ENCODE measurements around the gene PALLD. TPM values are rescaled to one million over a fixed set of nuclear protein-coding genes. Genes with fewer than 3 reads are reported as not detected.

PALLD gene
- total and polyA plus RNA-seq, 12 donors, result 169 to 1,537 (median 667) TPM

DNA sequence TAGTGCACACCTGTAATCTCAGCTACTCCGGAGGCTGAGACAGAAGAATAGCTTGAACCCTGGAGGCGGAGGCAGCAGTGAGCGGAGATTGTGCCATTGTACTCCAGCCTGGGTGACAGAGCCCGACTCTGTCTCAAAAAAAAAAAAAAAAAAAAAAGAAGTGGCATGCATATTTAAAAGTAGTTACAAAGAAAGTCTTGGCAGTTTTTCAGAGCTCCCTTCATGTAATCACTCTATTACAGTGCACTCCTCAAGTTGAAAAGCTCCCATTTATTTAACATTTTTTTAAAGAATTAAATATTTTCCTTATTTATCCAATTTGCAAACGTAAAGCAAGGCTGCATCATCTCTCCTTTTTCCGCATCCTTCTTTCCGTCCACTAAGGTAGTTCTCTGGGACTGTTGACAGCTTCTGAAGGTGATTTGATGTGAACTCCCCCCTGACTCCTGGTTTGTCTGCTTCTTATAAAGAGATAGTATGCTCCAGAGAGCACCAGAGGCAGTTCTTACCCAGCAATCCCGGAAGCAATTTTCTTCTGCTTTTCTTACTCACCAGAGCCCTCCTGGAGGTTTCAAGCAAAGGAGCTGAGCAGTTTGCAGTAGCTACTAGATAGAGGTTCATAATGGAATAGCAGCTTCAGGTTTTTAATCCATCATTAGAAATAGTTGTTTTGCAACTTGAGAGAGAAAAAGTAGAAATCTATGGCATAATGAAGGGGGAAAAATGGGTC is 151.0 kb downstream of the PALLD start:
- H3K4me3 ChIP-seq, result no peak overlapping the region
- H3K27ac ChIP-seq, result peak overlapping the region in 2 of 10 donors; percentile 18 to 20
- H3K27me3 ChIP-seq, result no peaks in the 10 kb centered on the region
- TF ChIP-seq, protein P1, sequence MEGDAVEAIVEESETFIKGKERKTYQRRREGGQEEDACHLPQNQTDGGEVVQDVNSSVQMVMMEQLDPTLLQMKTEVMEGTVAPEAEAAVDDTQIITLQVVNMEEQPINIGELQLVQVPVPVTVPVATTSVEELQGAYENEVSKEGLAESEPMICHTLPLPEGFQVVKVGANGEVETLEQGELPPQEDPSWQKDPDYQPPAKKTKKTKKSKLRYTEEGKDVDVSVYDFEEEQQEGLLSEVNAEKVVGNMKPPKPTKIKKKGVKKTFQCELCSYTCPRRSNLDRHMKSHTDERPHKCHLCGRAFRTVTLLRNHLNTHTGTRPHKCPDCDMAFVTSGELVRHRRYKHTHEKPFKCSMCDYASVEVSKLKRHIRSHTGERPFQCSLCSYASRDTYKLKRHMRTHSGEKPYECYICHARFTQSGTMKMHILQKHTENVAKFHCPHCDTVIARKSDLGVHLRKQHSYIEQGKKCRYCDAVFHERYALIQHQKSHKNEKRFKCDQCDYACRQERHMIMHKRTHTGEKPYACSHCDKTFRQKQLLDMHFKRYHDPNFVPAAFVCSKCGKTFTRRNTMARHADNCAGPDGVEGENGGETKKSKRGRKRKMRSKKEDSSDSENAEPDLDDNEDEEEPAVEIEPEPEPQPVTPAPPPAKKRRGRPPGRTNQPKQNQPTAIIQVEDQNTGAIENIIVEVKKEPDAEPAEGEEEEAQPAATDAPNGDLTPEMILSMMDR (IDR thresholded peaks at IDR 0.05), result no peak
- ATAC-seq (peak in 1 of 8 donors; percentile 12), DNase-seq (no peak)
- H3K9me3 ChIP-seq, result no peaks in the 10 kb centered on the region
- intact Hi-C loops (cut with DNase I), result no loop called here
- H3K36me3 ChIP-seq, result no peaks in the 10 kb centered on the region
- peaks cover 5 to 78% (median 40%) of the 10 kb centered on the region in 9 donors for H3K4me1 ChIP-seq
- 71% methylated on average over 8 of the region's 8 CpGs for WGBS, 2 donors

DNA sequence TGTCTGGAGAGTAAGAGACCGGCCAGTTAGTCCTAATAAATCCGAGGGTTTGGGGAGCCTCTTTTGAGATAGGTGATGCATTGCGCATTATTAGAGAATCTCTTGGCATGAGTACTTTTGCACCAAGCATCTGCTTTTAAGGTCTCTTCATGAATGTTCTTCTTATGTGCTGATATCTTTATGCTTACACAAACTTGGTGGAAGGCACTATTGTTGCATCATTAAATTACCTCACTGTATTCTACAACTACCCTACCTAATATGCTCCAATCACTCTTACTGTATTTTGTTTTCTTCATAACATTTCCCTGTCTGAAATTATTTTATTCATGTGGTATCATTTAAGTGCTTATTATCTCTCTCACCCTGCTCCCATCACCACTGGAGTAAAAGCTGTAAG is 151.6 kb downstream of the PALLD start:
- Histone ChIP-seq H3K9me3 (no peaks in the 10 kb centered on the region), H3K27ac (no peak overlapping the region), H3K36me3 (no peaks in the 10 kb centered on the region), H3K4me1 (peaks cover 3 to 71% (median 33%) of the 10 kb centered on the region in 9 donors), H3K27me3 (no peaks in the 10 kb centered on the region), H3K4me3 (no peak overlapping the region)
- ATAC-seq (no peak), DNase-seq (no peak)
- 52 to 77% methylated on average over 3 of the region's 3 CpGs for WGBS, 2 donors
- TF ChIP-seq, protein P1 (IDR thresholded peaks at IDR 0.05), result no peak
- intact Hi-C loops (cut with DNase I), result no loop called here

- Histone ChIP-seq H3K4me3 (no peak overlapping the region), H3K9me3 (no peaks in the 10 kb centered on the region), H3K4me1 (peaks cover 0 to 67% (median 29%) of the 10 kb centered on the region in 9 donors), H3K36me3 (no peaks in the 10 kb centered on the region), H3K27me3 (no peaks in the 10 kb centered on the region), H3K27ac (no peak overlapping the region)
- 36 to 44% methylated on average over 3 of the region's 3 CpGs for WGBS, 2 donors
- intact Hi-C loops (cut with DNase I), result no loop called here
- DNase-seq, result no peak
- ATAC-seq, result no peak
- TF ChIP-seq, protein P1 (IDR thresholded peaks at IDR 0.05), result no peak
Measured at GRCh38 chr4:168648929-168649328, 152.1 kb downstream of the PALLD start.

DNA sequence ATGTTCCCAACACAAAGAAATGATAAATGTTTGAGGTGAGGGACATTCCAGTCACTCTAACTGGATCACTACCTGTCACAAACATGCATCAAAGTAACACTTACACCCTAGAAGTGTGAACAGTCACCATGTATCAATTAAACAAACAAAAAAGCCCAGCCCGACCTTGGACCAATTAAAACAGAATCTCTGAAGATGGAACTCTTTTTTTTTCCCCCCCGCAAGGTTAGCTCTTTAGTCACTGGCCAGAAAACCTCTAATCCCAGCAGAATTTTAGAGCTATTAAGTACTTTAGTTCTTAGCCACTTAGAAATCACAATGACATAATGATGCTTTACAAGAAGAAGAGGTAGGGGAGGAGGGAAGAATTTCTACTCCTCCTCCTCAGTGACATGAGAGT is 154.5 kb downstream of the PALLD start:
- intact Hi-C loops (cut with DNase I), result no loop called here
- no peak for ATAC-seq
- 42 to 69% methylated on average over 2 of the region's 2 CpGs for WGBS, 2 donors

More for the DNA sequence above, 154.5 kb downstream of the PALLD start:
- no peaks in the 10 kb centered on the region for H3K27me3 ChIP-seq
- H3K9me3 ChIP-seq, result no peaks in the 10 kb centered on the region
- H3K4me1 ChIP-seq, result peaks cover 0 to 47% (median 10%) of the 10 kb centered on the region in 9 donors
- TF ChIP-seq, protein P1 (IDR thresholded peaks at IDR 0.05), result no peak
- H3K27ac ChIP-seq, result no peak overlapping the region
- no peak overlapping the region for H3K4me3 ChIP-seq
- no peaks in the 10 kb centered on the region for H3K36me3 ChIP-seq
- DNase-seq, result no peak
